ENCODE results near the gene GREB1.

GREB1 gene

GRCh38 chr2:11624893-11625292, 91.0 kb downstream of the GREB1 start:
- no peaks in the 10 kb centered on the region for H3K9me3 ChIP-seq (ENCODE audit: control insufficient read depth, insufficient read depth, low read depth, low read length)
- no peak overlapping the region for H3K27ac ChIP-seq (ENCODE audit: extremely low read depth, low read depth, low read length)
- TF ChIP-seq KLF1 (tag by site-specific recombination; IDR thresholded peaks at IDR 0.05) (no peak), ZNF112 (tag by site-specific recombination; IDR thresholded peaks at IDR 0.05) (no peak), ZNF558 (tag by site-specific recombination; IDR thresholded peaks at IDR 0.05) (no peak), GFI1B (tag by site-specific recombination; IDR thresholded peaks at IDR 0.05) (no peak)
- H3K36me3 ChIP-seq (ENCODE audit: control insufficient read depth in 2 of 2, insufficient read depth in 1 of 2, low read length in 2 of 2): peaks cover 0 to 3% of the 10 kb centered on the region in 2 experiments; a peak in 1 of 3 replicates
- POLR2A ChIA-PET: no interaction called here
- H3K4me1 ChIP-seq (ENCODE audit: control insufficient read depth, insufficient read depth, low read length): no peaks in the 10 kb centered on the region
- CTCF ChIA-PET: interaction anchor here (1.1 kb wide), 1 partner anchor 10 kb away, joined by 3 read pairs; no protein-coding TSS in a partner anchor
- no peak overlapping the region for H3K4me3 ChIP-seq (ENCODE audit: low read depth, low read length)

- TF ChIP-seq ZNF670 (tag by site-specific recombination; IDR thresholded peaks at IDR 0.05; ENCODE audit: low read depth) (no peak), MEIS1 (CRISPR knock-in tag; IDR thresholded peaks at IDR 0.05; ENCODE audit: borderline replicate concordance) (no peak), ZNF645 (tag by site-specific recombination; IDR thresholded peaks at IDR 0.05) (no peak), HOXC10 (CRISPR knock-in tag; IDR thresholded peaks at IDR 0.05) (no peak)
- ChIA-PET CTCF (interaction anchor here (0.7 to 1.1 kb wide), 2 partner anchors 11 to 137 kb away, joined by 3 read pairs; no protein-coding TSS in a partner anchor), POLR2A (no interaction called here)
- Histone ChIP-seq H3K36me3 (ENCODE audit: control insufficient read depth in 2 of 2, insufficient read depth in 1 of 2, low read length in 2 of 2) (peaks cover 0 to 3% of the 10 kb centered on the region in 2 experiments; a peak in 1 of 3 replicates), H3K27ac (ENCODE audit: extremely low read depth, low read depth, low read length) (no peak overlapping the region), H3K4me3 (ENCODE audit: low read depth, low read length) (no peak overlapping the region), H3K4me1 (ENCODE audit: control insufficient read depth, insufficient read depth, low read length) (no peaks in the 10 kb centered on the region), H3K9me3 (ENCODE audit: control insufficient read depth, insufficient read depth, low read depth, low read length) (no peaks in the 10 kb centered on the region)
Measured at GRCh38 chr2:11625671-11626070, 91.8 kb downstream of the GREB1 start.

- ChIA-PET POLR2A (no interaction called here), CTCF (no interaction called here)
- Histone ChIP-seq H3K4me3 (ENCODE audit: low read depth, low read length) (no peak overlapping the region), H3K36me3 (ENCODE audit: control insufficient read depth in 2 of 2, insufficient read depth in 1 of 2, low read length in 2 of 2) (peaks cover 0 to 3% of the 10 kb centered on the region in 2 experiments; a peak in 1 of 3 replicates), H3K27ac (ENCODE audit: extremely low read depth, low read depth, low read length) (no peak overlapping the region), H3K9me3 (ENCODE audit: control insufficient read depth, insufficient read depth, low read depth, low read length) (no peaks in the 10 kb centered on the region), H3K4me1 (ENCODE audit: control insufficient read depth, insufficient read depth, low read length) (no peaks in the 10 kb centered on the region)
- no peak for TF ChIP-seq SP3 (tag by site-specific recombination; IDR thresholded peaks at IDR 0.05)
- TF ChIP-seq ZSCAN16 (tag by site-specific recombination; IDR thresholded peaks at IDR 0.05): no peak
- TF ChIP-seq ZNF169 (tag by site-specific recombination; IDR thresholded peaks at IDR 0.05): no peak
- TF ChIP-seq ZNF138 (tag by site-specific recombination; IDR thresholded peaks at IDR 0.05; ENCODE audit: borderline replicate concordance): no peak
Measured at GRCh38 chr2:11628675-11629074, 94.8 kb downstream of the GREB1 start.

GRCh38 chr2:11629215-11629614, 95.4 kb downstream of the GREB1 start:
- H3K27ac ChIP-seq (ENCODE audit: extremely low read depth, low read depth, low read length): no peak overlapping the region
- no peak overlapping the region for H3K4me3 ChIP-seq (ENCODE audit: low read depth, low read length)
- no peaks in the 10 kb centered on the region for H3K9me3 ChIP-seq (ENCODE audit: control insufficient read depth, insufficient read depth, low read depth, low read length)
- ChIA-PET CTCF (no interaction called here), POLR2A (no interaction called here)
- peaks cover 0 to 3% of the 10 kb centered on the region in 2 experiments; a peak in 1 of 3 replicates for H3K36me3 ChIP-seq (ENCODE audit: control insufficient read depth in 2 of 2, insufficient read depth in 1 of 2, low read length in 2 of 2)
- no peaks in the 10 kb centered on the region for H3K4me1 ChIP-seq (ENCODE audit: control insufficient read depth, insufficient read depth, low read length)
- TF ChIP-seq SP2 (tag by site-specific recombination; IDR thresholded peaks at IDR 0.05): no peak
- no peak for TF ChIP-seq HOXD13 (CRISPR knock-in tag; IDR thresholded peaks at IDR 0.05; ENCODE audit: borderline replicate concordance)
- TF ChIP-seq ZNF707 (tag by site-specific recombination; IDR thresholded peaks at IDR 0.05): no peak
- TF ChIP-seq FEZF1 (tag by site-specific recombination; IDR thresholded peaks at IDR 0.05): no peak
- no peak for TF ChIP-seq ZBTB6 (tag by site-specific recombination; IDR thresholded peaks at IDR 0.05)
- TF ChIP-seq ZNF48 (tag by site-specific recombination; IDR thresholded peaks at IDR 0.05): no peak
- no peak for TF ChIP-seq WT1 (tag by site-specific recombination; IDR thresholded peaks at IDR 0.05)
- no peak for TF ChIP-seq SP3 (tag by site-specific recombination; IDR thresholded peaks at IDR 0.05)
- no peak for TF ChIP-seq ZNF280C (tag by site-specific recombination; IDR thresholded peaks at IDR 0.05)
- no peak for TF ChIP-seq YY2 (tag by site-specific recombination; IDR thresholded peaks at IDR 0.05)
- no peak for TF ChIP-seq SCRT1 (tag by site-specific recombination; IDR thresholded peaks at IDR 0.05; ENCODE audit: borderline replicate concordance)
- no peak for TF ChIP-seq ZNF23 (tag by site-specific recombination; IDR thresholded peaks at IDR 0.05; ENCODE audit: borderline replicate concordance)
- no peak for TF ChIP-seq SALL2 (tag by site-specific recombination; IDR thresholded peaks at IDR 0.05; ENCODE audit: borderline replicate concordance)
- no peak for TF ChIP-seq ZNF423 (tag by site-specific recombination; IDR thresholded peaks at IDR 0.05)
- TF ChIP-seq ZNF585B (tag by site-specific recombination; IDR thresholded peaks at IDR 0.05): no peak
